Gastrocnemius medialis (tissue), 4 donors: ENCODE data around the gene LARP1.

Experiments
- CTCF ChIP-seq, 5 experiments: fragments of 450-650 bp in 3 of 5; fragments of 200-600 bp in 2 of 5; sonication (generic) in 2 of 5; IDR thresholded peaks in 4 of 5; conservative IDR thresholded peaks in 1 of 5; 1 replicate in 4 of 5; 2 replicates in 1 of 5; pipeline ENCODE4 v1.5.1; 2016 to 2019; ENCODE audit warnings: antibody characterized with exemption in 5 of 5, mild to moderate bottlenecking in 3 of 5, moderate library complexity in 3 of 5
- POLR2A ChIP-seq, 2 donors: fragments of 450-650 bp; IDR thresholded peaks; one replicate each; pipeline ENCODE4 v1.6.1; 2017; ENCODE audit warnings: antibody characterized with exemption in 2 of 2, mild to moderate bottlenecking in 2 of 2, moderate library complexity in 2 of 2

- TF ChIP-seq CTCF (IDR thresholded peaks at IDR 0.05 in 4 of 5, conservative IDR thresholded peaks at IDR 0.05 in 1 of 5) (no peak), POLR2A (IDR thresholded peaks at IDR 0.05) (no peak)
These were observed 59.8 kb downstream of the LARP1 start for GRCh38 chr5:154815025-154815424.
